HL-60 (cell line): Measurements from ENCODE around the gene HS6ST3.

Experiments
- DNase-seq, 2 experiments: peaks; one replicate each; pipeline ENCODE4 v3.0.0-alpha.2; 2010 to 2020; ENCODE audit warnings: low read depth in 1 of 2, low spot score in 1 of 2
- H3K27ac ChIP-seq: fragments of 250-450 bp; sonication (Bioruptor Pico); replicated peaks from 2 replicates; pipeline ENCODE4 v1.5.1; 2020; ENCODE audit warnings: mild to moderate bottlenecking, moderate library complexity
- H3K27me3 ChIP-seq: fragments of 250-450 bp; sonication (Bioruptor Pico); 2 replicates; pipeline ENCODE4 v1.5.1; 2021; ENCODE audit warnings: mild to moderate bottlenecking, moderate library complexity; ENCODE audit not compliant: insufficient read depth, poor library complexity, severe bottlenecking
- H3K4me3 ChIP-seq: replicated peaks from 2 replicates; pipeline ENCODE4 v1.5.1; 2011; ENCODE audit warnings: mild to moderate bottlenecking, control low read depth, low read length; ENCODE audit not compliant: insufficient read depth
- GABPA ChIP-seq: IDR thresholded peaks from 2 replicates; pipeline ENCODE4 v1.6.1; 2012; ENCODE audit warnings: low read depth
- POLR2AphosphoS5 ChIP-seq: IDR thresholded peaks from 2 replicates; pipeline ENCODE4 v1.6.1; 2012; ENCODE audit warnings: low read depth
- SPI1 ChIP-seq: IDR thresholded peaks from 2 replicates; pipeline ENCODE4 v1.6.1; 2012; ENCODE audit warnings: low read depth, mild to moderate bottlenecking, borderline replicate concordance
- TF ChIP-seq, protein P1 (sequence below): IDR thresholded peaks from one replicate; pipeline ENCODE4 v1.5.1; 2011; ENCODE audit warnings: low read length, control low read depth, inconsistent platforms; ENCODE audit not compliant: insufficient read depth
- TF ChIP-seq, protein P2 (sequence below): IDR thresholded peaks from 2 replicates; pipeline ENCODE4 v1.6.1; 2012; ENCODE audit warnings: low read depth; ENCODE audit not compliant: insufficient replicate concordance

The HS6ST3 gene

DNA sequence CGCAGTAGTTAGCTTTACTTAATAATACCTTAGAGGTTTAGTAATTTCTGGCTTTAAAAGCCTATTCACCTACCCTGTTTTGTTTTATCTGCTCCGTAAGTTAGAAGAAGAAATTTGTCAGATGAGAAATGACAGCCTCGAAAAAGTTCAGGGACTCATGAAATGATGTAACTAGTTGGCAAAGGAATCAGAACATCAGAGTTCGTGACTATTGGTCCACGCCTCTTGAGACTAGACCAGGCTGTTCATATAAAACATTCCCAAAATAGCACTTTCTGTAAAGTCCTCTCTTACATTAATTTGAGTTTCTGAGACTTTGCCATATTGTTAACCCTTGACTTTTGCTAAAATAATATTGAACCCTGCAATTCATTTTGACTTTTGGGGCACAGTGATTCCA lies 92.0 kb downstream of the HS6ST3 start:
- no peak for DNase-seq
- H3K27me3 ChIP-seq: peaks cover 5% of the 10 kb centered on the region
- H3K27ac ChIP-seq: no peak overlapping the region
- TF ChIP-seq, protein P1, sequence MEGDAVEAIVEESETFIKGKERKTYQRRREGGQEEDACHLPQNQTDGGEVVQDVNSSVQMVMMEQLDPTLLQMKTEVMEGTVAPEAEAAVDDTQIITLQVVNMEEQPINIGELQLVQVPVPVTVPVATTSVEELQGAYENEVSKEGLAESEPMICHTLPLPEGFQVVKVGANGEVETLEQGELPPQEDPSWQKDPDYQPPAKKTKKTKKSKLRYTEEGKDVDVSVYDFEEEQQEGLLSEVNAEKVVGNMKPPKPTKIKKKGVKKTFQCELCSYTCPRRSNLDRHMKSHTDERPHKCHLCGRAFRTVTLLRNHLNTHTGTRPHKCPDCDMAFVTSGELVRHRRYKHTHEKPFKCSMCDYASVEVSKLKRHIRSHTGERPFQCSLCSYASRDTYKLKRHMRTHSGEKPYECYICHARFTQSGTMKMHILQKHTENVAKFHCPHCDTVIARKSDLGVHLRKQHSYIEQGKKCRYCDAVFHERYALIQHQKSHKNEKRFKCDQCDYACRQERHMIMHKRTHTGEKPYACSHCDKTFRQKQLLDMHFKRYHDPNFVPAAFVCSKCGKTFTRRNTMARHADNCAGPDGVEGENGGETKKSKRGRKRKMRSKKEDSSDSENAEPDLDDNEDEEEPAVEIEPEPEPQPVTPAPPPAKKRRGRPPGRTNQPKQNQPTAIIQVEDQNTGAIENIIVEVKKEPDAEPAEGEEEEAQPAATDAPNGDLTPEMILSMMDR: no peak
- TF ChIP-seq POLR2AphosphoS5 (no peak), SPI1 (no peak), GABPA (no peak)
- TF ChIP-seq, protein P2, sequence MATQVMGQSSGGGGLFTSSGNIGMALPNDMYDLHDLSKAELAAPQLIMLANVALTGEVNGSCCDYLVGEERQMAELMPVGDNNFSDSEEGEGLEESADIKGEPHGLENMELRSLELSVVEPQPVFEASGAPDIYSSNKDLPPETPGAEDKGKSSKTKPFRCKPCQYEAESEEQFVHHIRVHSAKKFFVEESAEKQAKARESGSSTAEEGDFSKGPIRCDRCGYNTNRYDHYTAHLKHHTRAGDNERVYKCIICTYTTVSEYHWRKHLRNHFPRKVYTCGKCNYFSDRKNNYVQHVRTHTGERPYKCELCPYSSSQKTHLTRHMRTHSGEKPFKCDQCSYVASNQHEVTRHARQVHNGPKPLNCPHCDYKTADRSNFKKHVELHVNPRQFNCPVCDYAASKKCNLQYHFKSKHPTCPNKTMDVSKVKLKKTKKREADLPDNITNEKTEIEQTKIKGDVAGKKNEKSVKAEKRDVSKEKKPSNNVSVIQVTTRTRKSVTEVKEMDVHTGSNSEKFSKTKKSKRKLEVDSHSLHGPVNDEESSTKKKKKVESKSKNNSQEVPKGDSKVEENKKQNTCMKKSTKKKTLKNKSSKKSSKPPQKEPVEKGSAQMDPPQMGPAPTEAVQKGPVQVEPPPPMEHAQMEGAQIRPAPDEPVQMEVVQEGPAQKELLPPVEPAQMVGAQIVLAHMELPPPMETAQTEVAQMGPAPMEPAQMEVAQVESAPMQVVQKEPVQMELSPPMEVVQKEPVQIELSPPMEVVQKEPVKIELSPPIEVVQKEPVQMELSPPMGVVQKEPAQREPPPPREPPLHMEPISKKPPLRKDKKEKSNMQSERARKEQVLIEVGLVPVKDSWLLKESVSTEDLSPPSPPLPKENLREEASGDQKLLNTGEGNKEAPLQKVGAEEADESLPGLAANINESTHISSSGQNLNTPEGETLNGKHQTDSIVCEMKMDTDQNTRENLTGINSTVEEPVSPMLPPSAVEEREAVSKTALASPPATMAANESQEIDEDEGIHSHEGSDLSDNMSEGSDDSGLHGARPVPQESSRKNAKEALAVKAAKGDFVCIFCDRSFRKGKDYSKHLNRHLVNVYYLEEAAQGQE: no peak
- H3K4me3 ChIP-seq: no peak overlapping the region

DNA sequence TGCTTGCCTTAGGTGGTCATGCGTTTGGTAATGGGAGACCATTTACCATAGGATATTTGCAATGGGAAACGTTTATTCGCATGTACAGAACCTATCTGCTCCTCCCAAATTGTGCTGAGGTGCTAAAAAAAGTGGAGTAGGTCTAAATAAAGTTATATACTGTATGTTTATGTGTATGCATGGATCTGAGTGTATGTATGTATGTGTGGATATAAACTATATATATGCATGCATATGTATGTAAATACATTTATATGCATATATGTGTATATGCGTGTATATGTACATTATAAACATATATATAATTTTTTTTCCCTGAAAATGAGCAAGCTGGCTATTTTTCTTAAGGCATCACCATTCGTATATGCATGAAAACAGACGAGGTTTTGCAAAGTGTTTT lies 95.9 kb downstream of the HS6ST3 start:
- H3K4me3 ChIP-seq: no peak overlapping the region
- no peak for DNase-seq
- no peak for TF ChIP-seq SPI1
- no peak for TF ChIP-seq POLR2AphosphoS5
- TF ChIP-seq, protein P1: no peak
- TF ChIP-seq GABPA: no peak
- TF ChIP-seq, protein P2: no peak
- H3K27ac ChIP-seq: no peak overlapping the region
- H3K27me3 ChIP-seq: no peaks in the 10 kb centered on the region

- TF ChIP-seq POLR2AphosphoS5 (no peak), GABPA (no peak), SPI1 (no peak)
- TF ChIP-seq, protein P1: no peak
- TF ChIP-seq, protein P2: no peak
- peaks cover 7% of the 10 kb centered on the region for H3K27me3 ChIP-seq
- no peak for DNase-seq
- no peak overlapping the region for H3K27ac ChIP-seq
- no peak overlapping the region for H3K4me3 ChIP-seq
Measured at GRCh38 chr13:96191367-96191766, 101.5 kb downstream of the HS6ST3 start.
